Uterus (tissue), 2 donors: ENCODE measurements around the gene OPCML.

Experiments
- CTCF ChIP-seq, 4 experiments: fragments of 200-600 bp in 2 of 4; fragments of 450-650 bp in 2 of 4; sonication (generic) in 2 of 4; IDR thresholded peaks; one replicate each; pipeline ENCODE4 v1.5.1; 2016 to 2019; ENCODE audit warnings: antibody characterized with exemption in 4 of 4, mild to moderate bottlenecking in 2 of 4, moderate library complexity in 1 of 4
- POLR2A ChIP-seq, 2 donors: fragments of 450-650 bp; IDR thresholded peaks; one replicate each; pipeline ENCODE4 v1.6.1; 2016; ENCODE audit warnings: antibody characterized with exemption in 2 of 2, mild to moderate bottlenecking in 1 of 2, moderate library complexity in 1 of 2

- no peak for TF ChIP-seq POLR2A (IDR thresholded peaks at IDR 0.05)
- TF ChIP-seq CTCF (IDR thresholded peaks at IDR 0.05) = no peak
These were observed 534.9 kb downstream of the OPCML start for GRCh38 chr11:132997396-132997795.
